Measurements from ENCODE around the gene NME9.

Gene NME9

GRCh38 chr3:138362538-138362937 lies 32.9 kb upstream of the NME9 start:
- no peak for DNase-seq (ENCODE audit: low read depth in 2 of 2)

DNA sequence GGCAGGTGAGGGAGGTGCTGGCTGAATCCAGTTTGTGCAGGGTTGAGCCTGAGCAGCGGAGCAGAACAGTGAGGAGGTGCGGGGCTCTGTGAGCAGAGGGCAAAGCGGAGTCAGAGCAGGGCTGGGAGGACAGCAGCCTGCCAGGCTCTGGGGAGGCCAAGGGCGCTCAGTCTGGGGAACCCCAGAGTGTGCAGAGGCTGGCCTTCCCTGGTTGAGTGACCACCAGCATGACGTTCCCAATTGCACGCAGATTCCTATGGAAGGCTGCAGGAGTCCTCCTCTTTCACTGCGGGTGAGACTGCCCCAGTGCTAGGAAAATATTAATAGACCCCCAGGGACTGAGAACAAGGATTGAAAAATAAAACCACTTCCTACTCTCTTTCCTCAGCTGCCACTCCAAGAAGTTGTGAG lies 31.9 kb upstream of the NME9 start:
- DNase-seq (ENCODE audit: low read depth in 2 of 2): no peak

- DNase-seq (ENCODE audit: low read depth in 2 of 2): no peak
These were observed 31.3 kb upstream of the NME9 start for GRCh38 chr3:138360869-138361525.

GRCh38 chr3:138359919-138360868 lies 30.5 kb upstream of the NME9 start:
- no peak for DNase-seq (ENCODE audit: low read depth in 2 of 2)

DNA sequence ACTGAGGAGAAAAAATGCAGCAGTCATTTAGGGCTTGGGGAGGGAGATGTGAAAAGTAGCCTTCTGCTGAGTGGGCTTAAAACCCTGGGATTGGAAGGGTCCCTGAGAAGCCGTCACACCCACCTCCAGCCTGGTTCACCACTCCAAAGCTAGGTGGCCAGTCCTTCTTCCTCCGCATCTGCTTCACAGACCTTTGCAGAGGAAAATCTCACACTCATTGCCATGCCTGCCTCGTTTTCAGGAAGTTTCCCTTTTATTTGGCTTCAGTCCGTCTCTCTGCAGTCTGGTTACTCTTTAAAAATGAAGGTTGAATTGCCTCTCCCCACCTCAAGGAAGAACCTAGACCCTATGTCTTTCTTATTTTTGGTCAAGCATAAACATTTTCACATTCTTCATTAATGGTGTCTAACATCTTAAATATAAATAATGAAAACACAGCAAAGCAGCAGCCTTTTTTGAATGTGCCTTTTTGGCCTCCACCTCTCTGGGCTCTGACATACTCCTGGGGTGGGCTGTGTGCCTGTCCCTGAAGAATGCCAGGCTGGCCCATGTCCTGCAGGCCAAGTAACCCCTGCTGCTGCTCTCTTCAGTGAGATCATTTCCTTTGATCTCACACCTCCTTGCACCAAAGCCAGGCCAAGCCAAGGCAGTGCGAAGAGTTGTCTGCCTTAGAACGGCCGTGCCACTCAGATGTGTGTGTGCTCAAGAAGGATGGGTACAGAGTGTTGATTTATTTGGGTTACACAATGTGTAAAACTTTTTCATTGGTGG lies 29.7 kb upstream of the NME9 start:
- DNase-seq (ENCODE audit: low read depth in 2 of 2): no peak

DNA sequence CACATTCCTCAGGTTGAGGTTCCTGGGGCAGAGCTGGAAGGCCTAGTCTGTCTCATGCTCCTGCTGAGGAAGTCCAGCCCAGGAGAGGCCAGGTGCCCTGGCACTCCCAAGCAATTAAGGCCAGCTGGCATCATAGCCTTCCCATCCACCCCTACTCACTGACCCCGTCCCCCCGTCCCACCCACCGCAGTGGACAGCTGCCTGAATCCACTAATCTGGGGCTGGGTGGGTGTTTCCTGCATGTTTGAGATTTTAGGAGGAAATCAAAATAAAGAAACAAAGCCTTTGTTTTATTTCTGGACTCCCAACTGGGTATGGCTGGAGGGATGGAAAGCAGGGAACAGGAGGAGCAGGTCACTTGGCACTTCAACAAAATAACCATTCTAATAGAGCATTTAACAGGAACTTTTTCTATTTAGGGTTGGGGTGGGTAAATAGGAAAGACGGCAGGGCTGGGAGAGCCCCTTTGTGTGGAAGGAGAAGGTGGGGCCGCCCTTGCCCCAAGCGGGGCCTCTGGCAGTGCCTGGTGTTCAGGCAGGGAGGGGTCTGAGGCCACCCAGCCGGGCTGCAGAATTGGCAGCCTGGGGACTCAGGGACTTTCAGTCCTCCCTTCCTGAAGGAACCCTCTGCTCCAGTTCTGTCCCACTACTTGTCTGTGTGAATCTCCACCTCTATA lies 27.2 kb upstream of the NME9 start:
- DNase-seq (ENCODE audit: low read depth in 2 of 2): no peak

DNA sequence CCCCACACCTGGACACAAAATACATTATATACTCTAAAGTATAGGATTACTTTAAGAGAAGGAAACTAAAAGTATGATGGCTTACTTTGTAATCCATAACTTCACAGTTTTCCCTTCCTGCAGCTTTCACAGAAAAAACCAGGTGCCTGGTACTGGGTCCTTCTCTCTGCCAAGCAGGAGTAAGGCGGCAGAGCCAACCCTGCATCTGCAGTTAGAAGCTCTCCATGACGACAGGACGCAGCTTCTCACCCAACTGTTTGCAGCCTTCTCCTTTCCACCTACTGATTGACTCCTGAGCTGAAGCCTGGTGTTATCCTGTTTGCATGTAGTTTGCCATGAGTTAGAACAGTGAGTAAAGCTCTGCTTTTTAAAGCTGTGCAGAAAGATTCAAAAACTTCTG lies 25.4 kb upstream of the NME9 start:
- no peak for DNase-seq (ENCODE audit: low read depth in 2 of 2)

- no peak for DNase-seq (ENCODE audit: low read depth in 2 of 2)
These were observed 24.7 kb upstream of the NME9 start for GRCh38 chr3:138354376-138354775.

GRCh38 chr3:138351916-138352550 lies 22.4 kb upstream of the NME9 start:
- no peak for DNase-seq (ENCODE audit: low read depth in 2 of 2)

GRCh38 chr3:138351151-138351550 lies 21.5 kb upstream of the NME9 start:
- no peak for DNase-seq (ENCODE audit: low read depth in 2 of 2)

DNA sequence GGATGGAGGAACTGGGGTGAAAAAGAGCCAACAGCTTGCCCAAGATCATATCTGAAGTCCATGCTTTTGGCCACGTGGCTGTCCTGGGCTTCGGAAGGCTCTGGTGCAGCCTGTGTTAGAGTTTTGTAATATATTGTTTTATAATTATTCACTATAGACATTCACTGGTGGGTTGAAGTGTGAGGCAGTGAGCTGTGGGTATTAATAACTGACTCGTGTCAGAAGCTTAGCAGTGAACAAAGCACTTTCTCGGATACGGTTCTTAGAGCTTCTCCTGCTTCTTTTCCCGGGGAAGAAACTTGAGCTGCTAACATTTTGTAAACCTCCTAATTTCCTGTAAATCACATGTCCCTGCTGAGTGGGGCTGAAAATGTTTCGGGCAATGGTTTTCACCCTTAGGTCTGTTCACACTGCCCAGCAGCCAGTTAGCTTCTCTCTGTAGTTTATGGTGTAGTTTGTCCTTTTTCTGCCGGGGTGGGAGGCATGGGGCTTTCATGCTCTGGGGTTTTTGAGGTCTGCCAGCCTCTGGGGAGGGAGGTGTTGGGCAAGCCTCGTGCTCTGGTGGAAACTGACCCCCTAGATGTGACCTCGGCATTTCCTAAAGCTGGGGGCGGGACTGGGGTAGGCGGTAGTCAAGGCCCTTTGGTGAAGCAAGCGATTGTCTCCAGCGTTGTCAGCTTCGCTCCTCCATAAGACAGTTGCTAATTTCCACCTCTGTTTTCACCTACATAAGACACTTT lies 20.4 kb upstream of the NME9 start:
- no peak for DNase-seq (ENCODE audit: low read depth in 2 of 2)

DNA sequence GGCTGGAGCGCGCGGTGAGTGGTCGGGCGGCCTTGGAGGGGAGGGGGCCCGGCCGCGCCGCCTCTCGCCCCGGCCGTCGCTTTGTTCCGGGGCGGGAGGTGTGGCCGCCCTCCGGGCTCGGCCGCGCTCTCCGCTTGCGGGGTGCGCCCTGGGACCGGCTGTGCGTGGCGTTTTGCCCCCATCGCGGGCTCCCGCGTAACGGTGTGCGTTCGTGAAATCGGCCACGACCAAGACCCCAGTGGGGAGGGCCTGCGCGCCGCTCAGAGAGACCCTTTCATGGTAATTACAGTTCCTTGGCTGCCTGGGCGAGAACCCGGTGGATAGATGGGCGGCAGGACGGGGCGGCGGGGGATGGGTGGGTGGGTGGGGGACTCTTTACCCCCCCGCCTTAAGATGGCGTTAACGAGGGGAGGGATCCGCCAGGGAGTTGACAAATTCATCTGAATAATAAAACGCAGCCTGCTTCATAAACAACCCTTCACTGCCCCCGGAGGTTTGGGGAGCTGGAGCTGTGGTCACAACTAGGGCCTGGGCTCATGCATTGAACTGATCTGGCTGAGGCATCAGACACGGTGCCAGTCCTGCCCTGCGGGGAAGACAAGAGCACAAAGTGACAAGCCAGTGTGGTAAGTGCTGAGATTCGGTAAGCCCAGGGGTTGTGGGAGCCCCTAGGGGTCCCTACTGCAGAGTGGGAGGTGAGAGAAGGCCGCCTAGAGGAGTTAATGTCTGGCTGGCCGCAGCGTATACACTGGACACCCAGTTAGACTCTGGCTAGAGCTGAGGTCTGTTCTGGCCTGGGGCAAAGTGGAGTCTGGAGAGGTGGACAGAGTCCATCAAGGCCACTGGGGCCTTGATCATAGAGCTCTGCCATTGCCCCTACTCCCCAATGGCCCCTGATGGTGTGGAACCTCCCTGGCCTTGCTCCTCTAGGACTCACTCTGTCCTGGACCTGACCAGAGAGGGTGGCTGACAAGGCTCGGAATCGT lies 19.4 kb upstream of the NME9 start:
- DNase-seq (ENCODE audit: low read depth in 2 of 2): no peak

DNA sequence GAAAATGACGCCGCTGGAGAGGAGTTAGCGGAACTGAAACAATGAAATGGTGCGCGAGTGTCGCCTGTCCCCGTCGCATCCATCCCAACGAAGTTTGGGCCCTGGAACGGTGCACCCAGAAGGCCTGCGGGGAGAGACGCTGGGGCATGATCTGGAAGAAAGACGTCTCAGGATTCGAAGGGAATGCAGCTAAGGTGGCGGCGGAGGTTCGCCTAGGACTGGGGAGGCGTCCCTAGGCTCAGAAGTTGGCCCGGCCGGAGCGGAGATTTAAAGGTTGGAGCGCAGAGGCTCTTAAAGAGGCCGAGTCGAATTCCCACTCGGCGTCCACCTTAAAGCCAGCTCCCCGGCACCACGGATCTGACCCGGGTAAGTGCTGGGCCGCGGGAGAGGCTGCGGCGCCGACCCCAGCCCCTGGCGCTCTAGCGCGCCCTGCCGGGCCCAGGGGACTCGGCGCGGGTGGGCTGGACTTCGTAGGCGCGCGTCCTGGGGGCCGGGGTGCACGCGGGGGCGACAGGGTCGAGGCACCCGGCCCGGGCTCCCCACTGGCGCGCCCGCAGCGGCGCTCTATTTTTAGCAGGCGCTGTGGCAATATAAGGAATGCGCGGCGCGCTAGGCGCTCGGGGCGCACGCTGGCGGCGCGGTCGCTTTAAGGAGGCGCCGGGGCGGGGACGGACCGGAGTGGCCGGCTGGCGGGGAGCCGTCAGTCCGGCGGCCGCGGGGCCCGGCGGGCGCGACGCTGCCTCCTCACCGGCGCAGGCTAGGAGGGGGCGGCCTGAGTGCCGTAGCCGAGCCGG lies 18.5 kb upstream of the NME9 start, which contains the start of gene MRAS:
Gene MRAS, plus strand, starts transcription at position 620 of the 794 bp plus-strand sequence. CDS start 24,305 bp downstream, outside the sequence.
- no peak for DNase-seq (ENCODE audit: low read depth in 2 of 2)

DNA sequence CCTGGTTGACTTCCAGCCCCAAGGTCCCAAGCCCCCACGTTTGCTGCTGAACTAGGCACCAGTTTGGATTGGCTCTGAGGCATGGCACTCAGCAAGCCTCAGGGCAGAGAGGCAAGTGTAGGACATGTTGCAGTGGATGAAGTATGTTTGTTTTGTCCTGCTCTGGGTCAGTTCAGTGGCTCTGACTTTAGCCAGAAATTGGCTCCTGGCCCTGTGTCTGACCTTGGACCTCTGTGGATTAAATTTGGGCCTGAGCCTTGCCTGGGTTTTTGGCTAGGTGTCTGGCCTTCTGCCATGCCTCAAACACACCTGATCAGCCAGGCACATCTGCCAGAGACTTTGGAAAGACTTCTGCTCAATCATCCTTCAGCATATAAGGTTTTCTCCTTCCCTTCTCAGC lies 15.1 kb upstream of the NME9 start:
- no peak for DNase-seq (ENCODE audit: low read depth in 2 of 2)

DNA sequence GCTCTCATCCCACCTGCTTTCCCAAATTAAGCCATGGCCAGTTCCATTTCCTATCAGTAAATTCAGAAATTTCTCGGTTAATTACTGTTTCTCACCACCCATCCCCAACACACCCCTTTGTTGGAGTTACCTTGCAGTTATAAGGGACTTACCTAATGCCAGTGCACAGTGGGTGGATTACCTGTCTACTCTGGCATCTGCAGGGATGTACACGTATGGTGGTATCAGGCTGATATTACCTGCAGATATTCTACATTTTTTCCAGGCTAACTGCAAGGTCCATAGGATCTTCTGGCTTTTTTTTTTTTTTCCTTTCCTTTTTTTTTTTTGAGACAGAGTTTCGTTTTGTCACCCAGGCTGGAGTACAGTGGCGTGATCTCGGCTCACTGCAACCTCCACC lies 10.9 kb upstream of the NME9 start:
- no peak for DNase-seq (ENCODE audit: low read depth in 2 of 2)

GRCh38 chr3:138338811-138339210 lies 9.2 kb upstream of the NME9 start:
- DNase-seq (ENCODE audit: low read depth in 2 of 2): no peak

DNA sequence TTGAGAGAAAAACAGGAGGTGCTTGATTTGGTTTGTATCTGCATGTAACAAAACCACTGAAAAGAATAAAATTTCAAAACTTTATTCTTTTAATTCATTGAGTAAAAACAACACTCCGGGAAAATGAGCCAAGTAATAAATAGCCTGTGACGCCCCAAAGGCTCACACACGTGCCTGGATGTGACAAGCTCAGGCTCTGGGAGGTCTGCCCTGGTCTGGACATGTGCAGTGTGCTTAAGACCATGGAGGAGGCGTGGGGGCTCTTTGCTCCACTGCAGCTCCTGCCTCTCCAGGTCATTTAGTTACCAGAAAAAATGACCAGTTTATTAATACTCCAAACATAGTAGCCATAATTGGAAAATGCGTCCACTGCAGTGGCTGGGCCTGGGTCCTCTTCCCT lies 8.6 kb upstream of the NME9 start:
- DNase-seq (ENCODE audit: low read depth in 2 of 2): no peak

GRCh38 chr3:138336454-138336999 lies 6.9 kb upstream of the NME9 start:
- DNase-seq (ENCODE audit: low read depth in 2 of 2): no peak
